HS-5 (cell line): Measurements from ENCODE around the gene MYO10.
"Not testable (repeated sequence)": the region's sequence is repeated elsewhere in the genome, so short reads cannot be mapped to it uniquely, and the experiment has no call there.

ENCODE experiments used
- DNase-seq: peaks from one replicate; pipeline ENCODE4 v3.0.0-alpha.2; 2012; ENCODE audit warnings: low read depth

Gene MYO10

GRCh38 chr5:16936150-16936988, at the start of gene MYO10:
TSS of gene MYO10 (minus strand) at chr5:16936288. CDS start at chr5:16935808, 480 bp downstream.
- peak; percentile 72 for DNase-seq

GRCh38 chr5:16985304-16985703, 49.2 kb upstream of the MYO10 start:
- not testable (repeated sequence) for DNase-seq

- DNase-seq = no peak
Measured at GRCh38 chr5:16983972-16984371, 47.9 kb upstream of the MYO10 start.

- DNase-seq = no peak
Measured at GRCh38 chr5:16983022-16983639, 47.0 kb upstream of the MYO10 start.

- no peak for DNase-seq
Measured at GRCh38 chr5:16981700-16982099, 45.6 kb upstream of the MYO10 start.

- DNase-seq = no peak
Measured at GRCh38 chr5:16980983-16981382, 44.9 kb upstream of the MYO10 start.

GRCh38 chr5:16978296-16978695, 42.2 kb upstream of the MYO10 start:
- no peak for DNase-seq

- no peak for DNase-seq
Measured at GRCh38 chr5:16976625-16977008, 40.5 kb upstream of the MYO10 start.

GRCh38 chr5:16975950-16976624, 40.0 kb upstream of the MYO10 start:
- DNase-seq = no peak

- DNase-seq = no peak
Measured at GRCh38 chr5:16974981-16975380, 38.9 kb upstream of the MYO10 start.

- DNase-seq = no peak
Measured at GRCh38 chr5:16970826-16971225, 34.7 kb upstream of the MYO10 start.

GRCh38 chr5:16970260-16970659, 34.2 kb upstream of the MYO10 start:
- no peak for DNase-seq

- DNase-seq = no peak
Measured at GRCh38 chr5:16965581-16965980, 29.5 kb upstream of the MYO10 start.

- no peak for DNase-seq
Measured at GRCh38 chr5:16963821-16964220, 27.7 kb upstream of the MYO10 start.

GRCh38 chr5:16961131-16961530, 25.0 kb upstream of the MYO10 start:
- no peak for DNase-seq

GRCh38 chr5:16957304-16958196, 21.5 kb upstream of the MYO10 start:
- DNase-seq = peak; percentile 98

- DNase-seq = no peak
Measured at GRCh38 chr5:16953729-16954128, 17.6 kb upstream of the MYO10 start.

- no peak for DNase-seq
Measured at GRCh38 chr5:16952968-16953671, 17.0 kb upstream of the MYO10 start.

- no peak for DNase-seq
Measured at GRCh38 chr5:16946725-16947124, 10.6 kb upstream of the MYO10 start.

- no peak for DNase-seq
Measured at GRCh38 chr5:16944816-16945562, 8.9 kb upstream of the MYO10 start.
